ENCODE data around the gene PCNT.

PCNT gene

DNA sequence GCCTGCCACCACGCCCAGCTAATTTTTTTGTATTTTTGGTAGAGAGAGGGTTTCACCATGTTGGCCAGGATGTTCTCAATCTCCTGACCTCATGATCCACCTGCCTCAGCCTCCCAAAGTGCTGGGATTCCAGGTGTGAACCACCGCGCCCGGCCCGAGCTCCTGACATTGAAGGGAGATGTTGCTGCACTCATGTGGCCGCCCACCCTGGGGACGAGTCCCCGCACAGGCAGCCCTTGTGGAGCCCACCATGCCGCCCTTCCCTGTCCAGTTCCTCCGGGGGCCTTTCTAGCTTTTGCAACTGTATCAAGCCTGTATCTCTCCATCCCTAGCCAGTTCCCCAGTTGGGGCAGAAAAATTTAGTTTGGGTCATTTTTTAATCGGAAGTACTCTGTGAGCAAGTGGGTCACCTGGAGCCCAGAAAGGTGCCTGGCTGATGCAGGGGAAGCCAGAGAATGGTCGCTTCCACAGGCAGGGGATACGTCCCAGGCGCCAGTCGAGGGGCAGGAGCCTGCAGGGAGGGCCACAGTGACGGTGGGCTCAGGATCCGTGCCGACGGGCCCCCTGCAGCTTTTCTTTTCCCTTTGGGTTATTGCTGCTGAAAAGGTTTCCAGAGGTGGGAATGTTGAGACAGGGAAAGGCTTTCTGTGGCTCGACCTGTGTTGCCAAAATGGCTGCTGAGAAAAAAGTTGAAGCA lies 20.4 kb downstream of the PCNT start:
- DNase-seq = no peak

- no peak for DNase-seq
Measured at GRCh38 chr21:46345861-46346260, 21.9 kb downstream of the PCNT start.

GRCh38 chr21:46346296-46347202 lies 22.6 kb downstream of the PCNT start:
- no peak for DNase-seq

GRCh38 chr21:46347203-46347550 lies 23.2 kb downstream of the PCNT start:
- DNase-seq = no peak

DNA sequence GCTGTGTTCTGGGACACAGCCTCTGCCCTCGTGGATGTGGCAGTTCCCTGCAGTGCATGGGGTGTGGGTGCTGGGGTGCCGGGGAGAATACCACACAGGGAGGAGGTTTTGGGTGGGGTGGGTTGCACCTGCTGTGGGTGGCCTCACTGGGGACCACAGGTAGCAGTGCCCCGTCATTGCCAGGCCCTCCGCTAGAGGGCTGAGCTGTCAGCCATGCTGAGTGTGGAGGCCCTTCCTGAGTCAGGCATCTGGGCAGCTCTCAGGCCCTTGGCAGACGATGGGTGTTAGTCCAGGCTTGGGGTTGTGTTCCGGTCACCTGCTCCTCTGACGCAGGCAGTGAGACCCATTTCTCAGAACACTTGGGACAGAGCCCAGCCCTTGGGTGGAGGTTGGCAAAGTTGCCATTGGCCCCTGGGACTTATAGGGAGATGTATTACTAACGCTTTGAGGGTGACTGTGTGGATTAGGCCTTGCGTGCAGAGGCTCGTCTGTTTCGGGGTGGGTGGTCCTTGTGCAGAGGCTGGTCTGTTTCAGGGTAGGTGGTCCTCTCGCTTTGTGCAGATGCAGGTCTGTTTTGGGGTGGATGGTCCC lies 23.9 kb downstream of the PCNT start:
- no peak for DNase-seq

- DNase-seq = no peak
Measured at GRCh38 chr21:46349134-46349760, 25.3 kb downstream of the PCNT start.

GRCh38 chr21:46350571-46350970 lies 26.6 kb downstream of the PCNT start:
- DNase-seq = no peak

GRCh38 chr21:46350981-46351380 lies 27.0 kb downstream of the PCNT start:
- no peak for DNase-seq

- DNase-seq = no peak
Measured at GRCh38 chr21:46351476-46352163, 27.7 kb downstream of the PCNT start.

DNA sequence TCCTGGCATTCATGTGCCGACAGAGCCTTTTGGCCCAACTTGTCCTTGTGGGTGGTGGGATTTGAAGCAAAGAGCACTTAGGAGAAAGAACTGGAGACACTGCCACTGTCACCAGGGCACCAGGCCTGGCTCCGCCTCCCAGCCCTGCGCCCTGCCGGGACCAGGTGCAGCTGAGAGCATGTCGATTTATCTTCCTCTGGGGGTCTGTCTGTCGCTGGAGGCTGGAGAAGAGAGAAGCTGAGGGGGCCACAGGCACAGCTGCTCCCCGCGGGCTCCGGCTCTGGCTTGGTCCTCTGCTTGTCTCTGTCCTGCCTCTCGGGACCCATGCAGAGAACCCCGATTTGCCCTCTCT lies 28.2 kb downstream of the PCNT start:
- no peak for DNase-seq

- no peak for DNase-seq
Measured at GRCh38 chr21:46352913-46353312, 29.0 kb downstream of the PCNT start.

- no peak for DNase-seq
Measured at GRCh38 chr21:46354046-46354445, 30.1 kb downstream of the PCNT start.

GRCh38 chr21:46354518-46354917 lies 30.6 kb downstream of the PCNT start:
- DNase-seq = no peak

DNA sequence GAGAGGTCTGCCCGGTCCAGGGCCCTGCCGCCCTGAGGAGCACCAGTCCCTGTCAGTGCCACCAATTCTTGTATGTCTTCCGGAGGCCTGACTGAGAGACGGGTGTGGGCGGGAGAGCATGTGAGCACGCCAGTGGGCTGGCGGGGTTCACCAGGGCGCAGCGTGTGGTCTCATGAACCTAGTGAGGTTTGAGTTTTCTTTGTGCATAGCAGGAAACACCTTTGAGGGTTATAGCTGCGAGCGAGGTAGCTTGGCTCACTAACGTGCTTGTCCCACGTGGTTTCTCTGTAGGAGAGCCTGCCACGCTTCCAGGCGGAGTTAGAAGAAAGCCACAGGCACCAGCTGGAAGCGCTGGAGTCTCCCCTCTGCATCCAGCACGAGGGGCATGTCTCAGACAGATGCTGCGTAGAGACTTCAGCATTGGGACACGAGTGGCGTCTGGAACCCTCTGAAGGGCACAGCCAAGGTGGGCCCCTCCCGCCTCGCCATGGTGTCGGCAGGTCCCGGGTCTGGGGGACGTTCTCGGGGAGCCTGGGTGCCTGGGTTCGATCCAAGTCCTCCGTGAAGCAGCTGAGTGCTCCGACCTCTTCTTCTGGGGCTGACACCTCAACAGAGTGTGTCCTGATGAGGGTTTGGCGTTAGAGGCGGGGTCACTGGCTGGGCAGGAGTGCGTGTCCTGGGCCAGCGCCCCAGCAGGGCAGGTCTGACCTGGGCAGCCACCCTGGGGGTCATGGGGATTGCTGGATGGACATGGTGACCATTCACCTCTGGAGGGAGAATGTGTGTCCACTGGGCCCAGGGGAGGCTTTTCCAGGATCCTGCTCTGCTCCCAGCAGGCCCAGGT lies 31.4 kb downstream of the PCNT start:
- no peak for DNase-seq

GRCh38 chr21:46356005-46356338 lies 32.0 kb downstream of the PCNT start:
- no peak for DNase-seq

GRCh38 chr21:46356494-46357334 lies 32.8 kb downstream of the PCNT start:
- no peak for DNase-seq

DNA sequence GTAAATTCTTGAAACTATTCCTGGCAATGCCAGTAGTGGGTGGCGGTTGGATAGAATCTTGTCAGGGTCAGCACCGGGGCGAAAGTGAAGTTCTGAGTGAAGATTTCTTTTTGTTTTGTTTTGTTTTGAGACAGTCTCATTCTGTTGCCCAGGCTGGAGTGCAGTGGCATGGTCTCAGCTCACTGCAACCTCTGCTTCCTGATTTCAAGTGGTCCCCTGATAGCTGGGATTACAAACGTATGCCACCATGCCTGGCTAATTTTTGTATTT lies 33.3 kb downstream of the PCNT start:
- no peak for DNase-seq

- no peak for DNase-seq
Measured at GRCh38 chr21:46357684-46358425, 33.9 kb downstream of the PCNT start.

DNA sequence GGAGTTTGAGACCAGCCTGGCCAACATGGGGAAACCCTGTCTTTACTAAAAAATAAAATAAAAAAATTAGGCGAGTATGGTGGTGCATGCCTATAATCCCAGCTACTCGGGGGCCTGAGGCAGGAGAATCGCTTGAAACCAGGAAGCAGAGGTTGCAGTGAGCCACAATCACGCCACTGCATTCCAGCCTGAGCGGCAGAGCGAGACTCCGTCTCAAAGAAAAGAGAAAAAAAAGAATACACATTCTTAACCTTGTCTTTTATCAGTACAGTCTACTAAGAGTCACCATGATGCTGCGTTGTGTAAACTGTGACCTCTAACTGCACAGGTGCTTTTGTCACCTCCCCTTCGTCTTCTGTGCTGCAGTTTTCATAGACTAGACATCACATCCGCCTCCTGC lies 37.2 kb downstream of the PCNT start:
- DNase-seq = no peak

DNA sequence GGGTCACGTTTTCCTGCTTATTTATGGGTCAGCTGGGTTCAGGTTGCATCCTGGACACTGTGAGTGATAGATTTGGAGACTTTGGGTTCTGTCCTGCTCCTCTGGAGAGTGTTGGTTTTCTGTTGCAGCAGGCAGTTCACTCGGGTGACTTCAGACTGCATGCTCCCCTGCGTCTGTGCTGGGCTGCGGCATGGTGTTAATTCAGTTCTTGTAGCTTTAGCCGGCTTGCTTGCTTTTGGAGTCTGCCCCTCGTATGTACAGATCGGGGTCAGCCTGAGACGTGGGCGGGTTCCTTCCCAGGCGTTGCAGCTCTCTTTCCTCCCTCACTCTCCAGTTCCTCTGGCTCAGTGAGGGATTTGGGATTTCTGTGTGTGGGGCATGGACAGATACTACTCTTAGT lies 38.0 kb downstream of the PCNT start:
- no peak for DNase-seq

GRCh38 chr21:46362946-46363345 lies 39.0 kb downstream of the PCNT start:
- no peak for DNase-seq
